HG03342 (cell line): ENCODE results near the gene TRAK2.
"Not testable (repeated sequence)": the region's sequence is repeated elsewhere in the genome, so short reads cannot be mapped to it uniquely, and the experiment has no call there.

Experiments used
- ATAC-seq: cut with Tn5 transposase; IDR thresholded peaks from one replicate; pipeline ENCODE4 v1.9.1; 2021; ENCODE audit warnings: mild to moderate bottlenecking, moderate library complexity; ENCODE audit not compliant: unreplicated experiment

The TRAK2 gene

DNA sequence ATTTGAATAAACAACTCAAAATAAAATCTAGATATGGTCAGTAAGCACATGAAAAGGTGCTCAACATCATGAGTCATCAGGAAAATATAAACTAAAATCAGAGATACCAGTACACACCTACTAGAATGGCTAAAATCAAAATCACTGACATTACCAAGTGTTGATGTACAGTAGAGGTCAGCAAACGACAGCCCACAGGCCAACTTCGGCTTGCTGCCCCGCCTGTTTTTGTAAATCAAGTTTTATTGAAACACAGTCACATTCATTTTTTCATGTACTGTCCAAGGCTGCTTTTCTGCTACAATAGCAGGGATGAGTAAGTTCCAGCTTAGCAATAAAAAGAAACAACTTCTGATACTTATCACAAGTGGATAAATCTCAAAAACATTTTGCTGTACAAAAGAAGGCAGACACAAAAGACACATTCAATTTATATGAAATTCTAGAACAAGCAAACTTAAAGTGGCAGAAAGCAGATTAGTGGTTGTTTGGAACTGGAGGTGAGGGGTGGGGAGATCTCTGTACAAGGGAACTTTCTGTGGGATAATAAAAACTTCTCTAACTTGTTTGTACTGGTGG, 32.1 kb downstream of the TRAK2 start:
- no peak for ATAC-seq

DNA sequence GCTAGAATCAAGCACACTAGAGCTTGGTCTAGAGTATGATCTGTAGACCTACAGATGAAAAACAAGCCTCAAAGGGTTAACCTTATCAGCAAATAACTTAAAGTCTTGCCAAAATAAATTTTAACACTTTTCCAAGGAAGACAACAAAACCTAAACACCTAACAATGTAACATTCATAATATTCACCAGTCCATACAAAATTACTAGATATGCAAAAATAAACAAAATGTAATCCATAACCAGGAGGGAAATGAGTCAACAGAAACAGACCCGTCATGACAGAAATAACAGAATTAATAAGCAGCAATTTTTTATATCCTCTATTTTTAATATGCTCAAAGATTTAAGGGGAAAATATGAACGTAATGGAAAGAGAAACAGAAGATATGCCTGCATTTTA, 36.1 kb downstream of the TRAK2 start:
- ATAC-seq = no peak

DNA sequence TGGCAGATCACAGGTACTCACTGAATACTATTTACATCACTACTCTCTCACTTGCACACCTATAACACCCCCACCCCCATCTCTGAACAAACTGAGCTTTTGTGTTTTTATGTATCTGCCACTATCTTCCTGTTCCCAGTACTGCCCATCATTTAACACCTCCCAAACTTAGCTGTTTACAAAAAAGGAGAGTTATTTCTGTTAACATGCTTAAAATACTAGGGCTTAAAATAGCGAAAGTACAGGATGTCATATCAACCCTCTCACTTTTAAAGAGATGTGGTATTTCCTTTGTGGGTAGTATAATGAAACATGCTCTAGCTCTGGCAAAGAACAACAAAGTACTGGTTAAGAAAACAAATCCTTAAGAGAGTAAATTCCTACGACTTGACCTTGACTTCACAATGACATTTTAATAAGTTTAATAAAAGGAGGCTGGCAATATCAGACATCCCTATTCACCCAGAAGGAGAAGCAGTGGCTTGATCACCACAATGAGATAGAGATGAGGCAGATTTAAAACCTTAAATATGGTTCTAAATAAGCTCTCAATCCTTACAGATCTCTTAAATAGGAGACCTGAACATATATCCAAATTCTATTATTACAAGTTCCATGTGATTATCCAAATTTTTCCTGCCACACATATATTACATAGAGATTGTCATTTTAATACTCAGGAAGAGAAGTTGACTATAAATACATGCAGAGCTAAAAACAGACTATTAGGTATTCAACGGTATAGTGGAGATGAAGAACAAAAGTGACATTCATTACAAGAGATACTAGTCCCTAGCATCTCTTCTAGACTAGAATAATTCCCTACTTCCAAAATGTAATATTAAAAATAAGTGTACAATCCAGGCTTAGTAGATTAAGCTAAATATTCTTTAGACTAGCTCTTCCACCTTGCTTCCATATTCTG, 36.9 kb downstream of the TRAK2 start:
- ATAC-seq = peak; percentile 84

DNA sequence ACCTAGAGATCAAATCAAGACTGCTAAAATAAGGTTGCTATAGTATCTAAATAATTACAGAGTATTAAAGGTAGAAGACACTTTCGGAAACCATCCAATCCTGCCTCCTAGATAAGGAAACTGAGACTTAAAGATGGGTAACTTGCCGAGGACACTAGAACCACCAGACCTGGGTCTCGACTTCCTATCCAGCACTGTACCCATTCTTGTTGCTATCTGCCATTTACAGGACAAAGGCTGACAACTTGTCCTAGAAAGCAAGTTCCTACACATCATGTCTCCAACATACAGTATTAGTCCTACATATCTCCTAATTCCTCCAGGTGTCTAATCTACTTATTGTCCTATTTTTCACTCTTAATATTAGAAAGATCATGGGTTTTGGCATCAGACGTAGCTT, 37.7 kb downstream of the TRAK2 start:
- ATAC-seq = no peak

DNA sequence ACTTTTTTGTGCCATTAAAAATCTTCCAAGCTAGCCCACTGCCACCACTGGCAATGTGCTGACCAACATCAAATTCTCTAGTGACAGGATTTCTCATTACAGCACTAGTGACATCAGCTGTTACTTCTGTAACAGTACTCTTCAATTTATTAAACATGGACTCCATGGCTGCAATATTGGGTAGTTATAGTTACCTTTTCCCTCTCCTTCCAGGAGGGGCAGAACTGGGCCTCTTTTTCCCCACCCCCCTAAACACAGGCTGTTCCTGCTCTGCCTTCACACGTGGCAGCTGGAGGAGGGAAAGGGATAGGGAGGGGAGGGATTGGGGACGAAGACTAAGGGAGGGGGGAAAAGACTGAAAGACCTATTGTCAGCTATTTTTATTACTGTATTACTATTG, 38.1 kb downstream of the TRAK2 start:
- ATAC-seq = no peak

DNA sequence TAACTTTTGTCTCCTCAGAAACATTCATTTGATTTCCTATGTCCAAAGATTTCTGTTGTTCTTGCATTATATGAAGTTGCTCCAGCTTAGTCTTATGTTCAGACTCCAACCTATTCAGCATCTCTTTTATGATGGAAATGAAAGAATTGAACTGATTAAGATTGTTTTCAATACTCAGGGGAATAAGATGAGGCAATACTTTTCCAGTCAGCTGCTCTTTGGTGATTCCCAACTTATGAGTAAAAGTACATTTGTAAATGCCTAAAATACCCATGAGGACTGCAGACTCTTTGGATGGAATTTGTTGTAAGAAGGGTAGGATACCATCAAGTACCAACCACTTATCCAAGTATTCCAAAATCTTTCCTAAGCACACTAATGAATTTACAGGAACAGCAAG, 39.8 kb downstream of the TRAK2 start:
- ATAC-seq = no peak

DNA sequence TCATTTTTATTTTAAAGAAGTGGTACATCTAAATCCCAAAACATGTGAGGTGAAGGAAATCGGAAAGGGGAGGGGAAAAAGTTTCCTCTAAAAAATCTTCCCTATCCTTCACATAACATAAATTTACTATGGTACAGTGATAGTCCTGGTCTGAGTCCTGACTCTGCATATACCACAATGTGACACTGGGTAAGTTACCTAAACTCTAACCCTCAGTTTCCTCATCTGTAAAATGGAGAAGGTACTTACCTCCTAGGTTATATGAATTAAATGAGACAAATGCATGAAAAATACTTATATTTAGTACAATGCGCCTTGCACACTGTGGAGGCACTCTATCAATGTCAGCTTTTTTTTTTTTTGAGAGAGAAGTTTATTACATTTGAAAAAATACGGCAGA, 42.3 kb downstream of the TRAK2 start:
- ATAC-seq = no peak

DNA sequence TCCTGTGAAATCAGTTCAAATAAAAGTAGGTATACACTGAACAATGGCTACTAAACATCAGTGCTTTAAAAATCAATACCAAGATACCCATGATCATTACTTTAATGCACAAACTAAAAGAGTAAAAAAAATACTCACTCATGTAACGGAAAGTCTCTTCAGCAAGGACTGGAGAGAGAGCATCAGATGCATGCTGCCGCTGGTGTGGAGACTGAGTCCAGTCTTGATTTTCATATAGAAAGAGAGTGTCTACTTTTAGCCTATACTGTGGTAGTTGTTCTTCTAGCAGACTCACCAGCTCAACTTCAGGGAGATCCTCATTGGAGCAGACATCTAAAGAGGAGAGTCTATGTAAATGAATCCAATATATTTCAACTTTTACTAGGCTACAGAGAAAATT, 44.0 kb downstream of the TRAK2 start:
- no peak for ATAC-seq

DNA sequence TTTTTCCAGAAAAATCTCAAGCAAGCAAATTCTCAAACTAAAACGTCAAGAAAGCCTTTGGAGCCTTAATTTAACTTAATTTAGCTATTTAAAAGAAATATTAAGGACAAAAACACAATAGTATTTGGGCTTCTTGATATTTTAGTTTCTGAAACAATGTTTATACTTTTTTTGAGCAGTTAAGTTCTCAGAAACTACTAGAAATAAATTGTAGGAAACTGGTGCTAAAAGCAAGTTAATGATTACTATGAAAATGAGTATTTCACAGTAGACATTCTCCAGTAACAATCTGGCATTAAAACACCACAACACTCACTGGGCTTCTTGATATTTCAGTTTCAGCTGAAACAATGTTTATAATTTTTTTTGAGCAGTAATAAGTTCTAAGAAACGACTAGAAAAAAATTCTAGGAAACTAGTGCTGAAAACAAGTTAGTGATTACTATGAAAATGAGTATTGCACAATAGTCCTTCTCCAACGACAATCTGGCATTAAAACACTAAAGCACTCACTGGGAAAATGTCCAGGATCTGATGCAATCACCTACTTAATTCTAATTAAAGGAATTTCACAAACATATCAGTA, 45.1 kb downstream of the TRAK2 start:
- ATAC-seq = no peak

DNA sequence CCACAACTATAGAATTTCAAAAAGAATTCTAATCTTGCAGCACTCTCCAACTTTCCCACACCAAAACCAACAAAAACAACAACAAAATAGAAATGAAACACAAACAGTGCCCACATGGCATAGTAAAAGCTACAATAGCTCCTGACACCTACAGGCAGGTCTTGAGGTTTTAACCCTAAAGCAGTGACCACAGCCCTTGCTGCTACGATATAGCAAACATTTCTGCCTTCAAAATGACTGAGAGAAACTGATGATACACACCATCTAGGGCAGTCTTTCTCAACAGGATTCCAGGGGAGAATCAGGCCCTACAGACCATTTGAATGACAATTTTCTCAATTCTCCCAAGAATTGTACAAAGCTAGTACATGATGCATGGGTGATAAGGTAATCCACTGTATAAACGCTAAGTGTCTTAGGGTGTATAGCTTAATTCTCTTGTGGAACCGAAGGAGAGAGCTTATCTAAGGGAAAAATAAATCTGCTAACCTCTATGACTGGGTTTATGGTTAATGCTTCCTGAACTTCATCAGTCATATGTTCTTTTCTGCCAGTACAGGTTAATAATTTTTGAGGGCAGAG, 46.5 kb downstream of the TRAK2 start:
- ATAC-seq = no peak

DNA sequence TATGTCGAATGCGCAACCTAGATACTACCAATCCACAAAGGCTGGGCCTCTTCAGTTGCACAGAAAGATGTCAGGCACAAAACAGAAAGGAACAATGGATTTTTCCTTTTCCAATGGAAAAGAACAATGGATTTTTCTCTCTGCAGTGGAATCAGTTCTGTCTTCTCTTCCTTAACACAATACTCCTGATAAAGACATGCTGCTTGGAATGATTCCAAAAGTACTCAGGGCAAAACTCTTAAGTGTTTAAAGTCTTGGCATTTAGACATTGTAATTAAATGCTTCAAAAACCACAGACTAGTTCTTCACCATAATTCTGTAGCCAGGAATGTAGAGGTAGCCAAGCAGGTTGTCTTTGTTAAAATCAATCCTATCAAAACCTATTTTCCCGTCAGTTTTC, 47.4 kb downstream of the TRAK2 start:
- no peak for ATAC-seq

DNA sequence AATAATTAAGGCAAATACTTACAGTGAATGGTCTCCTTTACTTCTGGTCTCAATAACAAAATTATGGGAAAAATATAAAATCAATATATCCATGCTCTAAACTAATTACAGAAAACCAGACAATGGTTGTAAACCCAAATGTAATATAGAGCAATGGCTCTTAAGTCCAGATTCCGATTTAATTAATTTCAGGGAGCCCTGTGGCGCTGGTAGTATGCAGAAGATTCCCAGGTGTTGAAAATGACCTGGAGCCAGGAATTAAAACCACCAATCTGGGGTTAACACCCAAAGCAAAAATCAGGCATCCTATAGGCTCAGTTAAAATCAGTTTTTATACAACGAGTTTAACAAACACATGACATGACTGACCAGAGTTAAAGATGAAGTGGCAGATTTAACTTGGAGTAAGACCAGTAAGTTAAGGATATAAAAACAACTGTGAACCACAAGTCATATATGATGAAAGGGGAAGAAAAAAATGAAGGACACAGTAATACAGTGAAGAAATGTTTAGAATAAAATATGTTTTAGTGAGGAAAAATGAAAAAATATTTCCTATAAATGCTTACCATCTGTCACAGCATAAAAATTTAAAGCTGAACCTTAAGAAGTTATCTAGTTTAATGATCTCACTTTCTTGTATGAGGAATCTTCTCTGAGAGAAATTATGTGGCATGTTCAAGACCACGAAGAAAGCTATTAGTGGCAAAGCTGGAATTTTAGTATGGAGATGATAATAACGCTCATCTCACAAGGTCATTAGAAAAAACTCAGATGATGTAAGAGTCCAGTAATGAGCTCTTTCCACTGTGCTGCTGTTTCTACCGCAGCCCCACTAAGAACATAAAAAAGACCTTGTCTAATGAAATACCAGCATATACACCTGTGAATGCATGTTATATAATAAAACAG, 48.4 kb downstream of the TRAK2 start:
- no peak for ATAC-seq

DNA sequence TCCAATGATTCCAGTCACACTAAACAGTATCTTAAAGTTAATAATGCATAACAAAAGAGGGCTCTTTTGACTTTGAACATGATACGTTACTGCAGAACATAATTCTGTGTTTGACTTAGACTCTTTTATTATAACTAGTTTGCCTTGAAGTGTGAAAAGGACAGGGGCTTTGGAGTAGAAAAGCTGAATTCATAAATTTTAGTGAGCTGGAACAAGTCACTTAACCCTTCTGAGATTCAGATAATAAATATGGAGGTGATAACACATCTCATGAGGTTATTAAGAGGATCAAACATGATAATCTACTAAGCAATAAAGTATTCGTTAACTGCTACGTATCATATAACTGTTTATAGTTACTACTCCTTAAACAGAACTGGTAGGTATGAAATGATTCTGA, 49.4 kb downstream of the TRAK2 start:
- ATAC-seq = no peak

DNA sequence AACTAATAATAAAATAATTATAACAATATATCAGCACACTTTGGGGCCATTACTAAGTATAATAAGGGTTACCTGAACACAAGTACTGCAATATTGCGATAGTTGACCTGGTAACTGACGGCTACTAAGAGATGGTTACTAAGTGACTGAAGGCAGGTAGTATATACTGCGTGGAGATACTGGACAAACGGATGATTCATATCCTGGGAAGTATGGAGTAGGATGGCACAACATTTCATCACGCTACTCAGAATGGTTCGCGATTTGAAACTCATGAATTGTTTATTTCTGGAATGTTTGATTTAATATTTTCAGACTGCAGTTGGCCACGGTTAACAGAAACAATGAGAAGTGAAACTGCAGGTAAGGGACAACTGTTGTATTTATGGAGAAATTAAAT, 54.7 kb downstream of the TRAK2 start:
- no peak for ATAC-seq

DNA sequence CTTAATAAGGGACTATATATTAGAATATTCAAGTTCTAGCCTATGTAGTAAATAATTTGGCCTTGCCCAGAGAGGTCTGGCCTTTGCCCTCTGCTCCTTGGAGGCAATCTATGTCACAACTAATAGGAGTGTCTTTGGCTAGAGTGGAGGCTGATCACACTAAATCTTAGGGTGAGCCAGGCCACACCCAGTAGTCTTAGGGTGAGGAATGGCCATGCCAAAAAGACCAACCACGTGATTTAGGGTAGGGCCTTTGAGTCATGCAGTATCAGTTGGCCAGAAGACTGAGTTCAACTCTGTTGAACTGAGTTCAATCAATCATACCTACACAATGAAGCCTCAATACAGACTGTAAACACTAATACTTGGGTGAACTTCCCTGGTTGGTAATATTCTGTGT, 68.1 kb downstream of the TRAK2 start:
- ATAC-seq = no peak

DNA sequence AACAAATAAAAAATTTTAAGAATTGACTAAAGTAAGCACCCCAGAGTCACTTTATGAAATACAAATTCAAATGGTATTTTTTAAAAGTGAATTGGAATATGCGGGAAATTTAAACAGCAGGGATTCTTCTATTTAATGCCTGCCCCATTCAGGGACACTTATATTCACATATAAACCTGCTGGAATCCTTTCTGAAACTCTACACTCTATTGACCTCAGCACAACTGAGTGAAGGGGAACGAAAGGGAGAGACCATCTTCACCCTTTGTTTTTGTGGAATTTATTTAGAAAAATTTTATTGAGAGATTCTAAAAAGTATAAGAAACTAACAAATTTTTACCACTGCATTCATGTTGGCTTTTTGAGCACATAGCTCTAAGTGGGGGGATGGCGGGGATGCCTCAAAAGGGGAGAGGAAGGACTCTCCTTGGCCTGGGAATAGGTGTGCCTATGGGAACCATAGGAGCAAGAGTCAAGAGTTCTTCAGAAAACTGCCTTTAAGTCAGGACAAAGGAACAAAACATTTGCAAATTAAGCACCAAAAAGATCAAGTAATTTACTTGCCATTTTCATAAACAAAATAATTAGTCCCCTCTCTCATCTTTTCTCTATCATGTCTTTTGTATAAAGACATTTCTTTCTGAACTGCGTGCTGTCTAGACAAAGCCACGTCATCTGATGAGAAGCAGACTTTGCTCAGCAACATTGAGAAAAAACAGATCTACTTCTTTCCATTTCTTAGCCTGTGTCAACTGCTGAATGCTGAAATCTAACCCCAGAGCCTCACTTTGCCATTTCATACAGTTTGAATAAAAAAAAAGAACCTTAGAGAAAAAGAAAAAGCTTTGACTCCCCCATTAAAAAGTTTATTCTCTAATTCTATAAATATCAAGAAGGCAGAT, 72.5 kb downstream of the TRAK2 start:
- ATAC-seq = no peak

DNA sequence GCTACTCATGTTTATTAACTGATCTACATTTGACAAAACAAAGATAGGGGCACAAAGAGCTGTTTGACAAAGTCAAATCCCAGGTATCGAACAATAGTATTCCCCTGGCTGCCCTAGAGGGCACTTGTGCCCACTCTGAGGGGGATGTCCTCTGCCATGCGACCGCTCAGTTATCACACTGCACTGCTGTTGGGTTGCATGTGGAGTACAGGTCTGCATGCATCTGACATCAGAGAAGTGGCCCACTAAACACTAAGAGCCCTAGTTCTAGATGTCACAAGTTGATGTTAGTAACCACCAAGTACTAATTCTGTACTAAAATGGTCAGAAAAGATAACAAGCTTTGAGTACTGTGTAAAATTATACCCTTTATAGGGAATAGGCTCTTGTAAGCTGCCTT, 74.0 kb downstream of the TRAK2 start:
- ATAC-seq = no peak

DNA sequence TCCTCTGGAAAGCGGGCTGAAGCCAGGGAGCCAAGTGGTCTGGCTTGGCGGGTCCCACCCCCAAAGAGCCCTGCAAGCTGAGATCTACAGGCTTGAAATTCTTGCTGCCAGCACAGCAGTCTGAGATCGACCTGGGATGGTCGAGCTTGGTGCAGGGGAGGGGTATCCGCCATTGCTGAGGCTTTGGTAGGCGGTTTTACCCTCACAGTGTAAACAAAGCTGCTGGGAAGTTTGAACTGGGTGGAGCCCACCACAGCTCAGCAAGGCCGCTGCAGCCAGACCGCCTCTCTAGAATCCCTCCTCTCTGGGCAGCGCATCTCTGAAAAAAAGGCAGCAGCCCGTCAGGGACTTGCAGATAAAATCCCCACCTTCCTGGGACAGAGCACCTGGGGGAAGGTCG, 81.5 kb downstream of the TRAK2 start:
- ATAC-seq = no peak

DNA sequence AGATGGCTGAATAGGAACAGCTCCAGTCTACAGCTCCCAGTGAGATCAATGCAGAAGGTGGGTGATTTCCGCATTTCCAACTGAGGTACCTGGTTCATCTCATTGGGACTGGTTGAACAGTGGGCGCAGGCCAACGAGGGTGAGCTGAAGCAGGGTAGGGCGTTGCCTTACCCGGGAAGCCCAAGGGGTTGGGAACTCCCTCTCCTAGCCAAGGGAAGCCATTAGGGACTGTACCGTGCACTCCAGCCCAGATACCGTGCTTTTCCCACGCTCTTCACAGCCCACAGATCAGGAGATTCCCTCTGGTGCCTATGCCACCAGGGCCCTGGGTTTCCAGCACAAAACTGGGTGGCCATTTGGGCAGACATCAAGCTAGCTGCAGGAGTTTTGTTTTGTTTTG, 81.9 kb downstream of the TRAK2 start:
- not testable (repeated sequence) for ATAC-seq

DNA sequence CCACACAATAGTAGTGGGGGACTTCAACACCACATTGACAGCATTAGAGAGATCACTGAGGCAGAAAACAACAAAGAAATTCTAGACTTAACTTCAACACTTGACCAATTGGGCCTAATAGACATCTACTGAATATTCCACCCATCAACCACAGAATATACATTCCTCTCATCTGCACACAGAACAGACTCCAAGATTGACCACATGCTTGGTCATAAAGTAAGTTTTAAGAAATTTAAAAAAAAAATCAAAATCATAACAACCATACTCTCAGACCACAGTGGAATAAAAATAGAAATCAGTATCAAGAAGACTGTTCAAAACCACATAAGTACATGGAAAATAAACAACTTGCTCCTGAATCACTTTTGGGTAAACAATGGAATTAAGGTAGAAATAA, 85.1 kb downstream of the TRAK2 start:
- no peak for ATAC-seq
